Activated T-helper 1 cell treated with anti-CD3 and anti-CD28 coated beads, Interleukin-12 subunit alpha, Interleukin-12 subunit beta, Interleukin-2, Interleukin-4 antibody, amounts not matched to agents 30 ng/mL and 10 ng/mL and 1 ng/mL, durations not matched to agents 14 hours and 24 hours and 36 hours (primary cell): ENCODE results near the gene CGRRF1. TPM values are rescaled to one million over a fixed set of nuclear protein-coding genes. Genes with fewer than 3 reads are reported as not detected.

Source experiments
- DNase-seq: peaks from one replicate; pipeline ENCODE4 v3.0.0; 2021; ENCODE audit warnings: low spot score
- H3K27ac Mint-ChIP-seq: one replicate; pipeline ENCODE4 v1.8.0; 2021; ENCODE audit warnings: mild to moderate bottlenecking, mixed read lengths
- H3K27me3 Mint-ChIP-seq: one replicate; pipeline ENCODE4 v1.8.0; 2022; ENCODE audit warnings: mild to moderate bottlenecking, moderate library complexity, mixed read lengths; ENCODE audit not compliant: insufficient read depth
- H3K36me3 Mint-ChIP-seq: one replicate; pipeline ENCODE4 v1.8.0; 2021; ENCODE audit warnings: low read depth, mixed read lengths
- H3K4me1 Mint-ChIP-seq: one replicate; pipeline ENCODE4 v1.8.0; 2021; ENCODE audit warnings: low read depth, mixed read lengths
- H3K4me3 Mint-ChIP-seq: one replicate; pipeline ENCODE4 v1.8.0; 2021; ENCODE audit warnings: mild to moderate bottlenecking, moderate library complexity, mixed read lengths
- H3K9me3 Mint-ChIP-seq: one replicate; pipeline ENCODE4 v1.8.0; 2021; ENCODE audit warnings: mixed read lengths
- intact Hi-C: fragments of 100-400 bp; cut with micrococcal nuclease; formaldehyde crosslinking; loops from one replicate; pipeline ENCODE4 v1.15.1; 2024
- total RNA-seq: library from RNA; stranded (reverse); gene quantifications from 2 replicates; pipeline ENCODE4 v1.2.3, GENCODE V29; 2022

The CGRRF1 gene
- 8.5 and 13.2 TPM in 2 replicates for total RNA-seq

DNA sequence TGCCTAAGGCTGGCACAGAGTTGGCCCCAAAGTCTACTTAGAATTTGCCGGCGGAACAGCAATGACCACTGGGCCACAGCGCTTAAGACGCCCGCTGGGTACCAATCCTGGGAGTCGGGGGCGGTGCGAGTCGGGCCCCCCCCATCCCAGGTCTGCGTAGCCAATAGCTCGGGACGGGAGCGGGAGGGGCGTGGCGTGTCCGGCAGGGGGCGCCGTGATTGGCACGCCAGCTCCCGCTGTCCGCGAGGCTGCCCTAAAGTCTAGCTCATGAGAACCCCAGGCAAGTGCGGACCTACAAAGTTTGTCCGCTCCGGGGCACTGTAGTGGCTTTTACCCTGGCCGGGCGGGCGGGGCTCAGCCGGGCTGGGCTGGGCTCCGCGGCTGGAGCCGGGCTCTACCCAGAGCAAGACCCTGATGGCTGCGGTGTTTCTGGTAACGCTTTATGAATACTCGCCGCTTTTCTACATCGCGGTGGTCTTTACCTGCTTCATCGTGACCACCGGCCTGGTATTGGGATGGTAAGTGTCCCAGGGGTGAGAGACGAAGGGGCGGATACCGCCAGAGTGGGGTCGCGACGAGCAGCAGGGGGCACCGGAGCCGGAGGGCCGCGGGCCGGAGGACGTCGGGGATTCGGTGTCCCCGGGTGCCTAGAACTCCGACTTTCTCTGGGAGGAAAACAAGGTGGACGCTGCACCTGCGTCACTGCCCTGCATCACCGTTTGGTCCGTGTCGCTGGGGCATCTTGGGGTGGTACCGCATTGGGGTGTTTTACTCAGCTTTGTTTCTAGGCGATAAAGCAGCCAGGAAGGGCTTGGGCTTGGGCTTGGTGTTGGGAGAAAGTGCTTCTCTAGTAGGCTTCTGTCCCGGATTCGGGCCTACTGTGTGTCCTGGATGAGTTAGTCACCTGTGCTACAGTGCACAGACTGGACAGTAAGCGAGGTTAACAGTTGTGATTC lies at the start of gene CGRRF1:
Gene CGRRF1, plus strand, starts transcription at position 361 of the 956 bp plus-strand sequence. Its CDS starts 54 bp downstream, at position 415.
- Mint-ChIP-seq H3K4me1 (peaks cover 40% of the 10 kb centered on the region), H3K27me3 (peaks cover 8% of the 10 kb centered on the region), H3K4me3 (peak within 1 kb of the TSS; percentile 95), H3K9me3 (no peaks in the 10 kb centered on the region), H3K36me3 (peaks cover 3% of the 10 kb centered on the region), H3K27ac (peak within 1 kb of the TSS; percentile 83)
- intact Hi-C loops: loop anchor here (1.0 to 5.0 kb wide), 9 partner anchors 21 to 541 kb away; partner anchors contain the start of genes CNIH1, GCH1, MAPK1IP1L and SOCS4
- peak; percentile 94 for DNase-seq

DNA sequence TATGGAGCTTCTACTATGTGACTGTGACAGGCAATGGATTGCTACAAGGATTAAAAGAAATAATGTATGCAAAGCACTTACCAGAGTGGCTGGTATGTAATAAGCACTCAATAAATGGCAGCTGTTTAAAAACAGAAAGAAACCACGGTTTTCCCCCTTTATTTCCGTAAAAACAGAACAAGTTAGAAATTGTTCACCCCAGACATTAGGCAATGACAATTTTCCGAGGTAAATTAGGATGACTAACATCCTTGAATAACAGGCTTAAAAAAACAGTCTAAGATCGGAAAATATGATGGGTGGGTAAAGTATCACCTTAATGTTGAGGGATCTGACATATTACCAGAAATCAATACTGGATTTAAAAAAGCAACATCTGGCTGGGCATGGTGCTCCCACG lies 47.7 kb upstream of the CGRRF1 start:
- no peaks in the 10 kb centered on the region for H3K27me3 Mint-ChIP-seq
- no peak overlapping the region for H3K27ac Mint-ChIP-seq
- H3K4me1 Mint-ChIP-seq: no peaks in the 10 kb centered on the region
- H3K4me3 Mint-ChIP-seq: no peak overlapping the region
- no peaks in the 10 kb centered on the region for H3K36me3 Mint-ChIP-seq
- intact Hi-C loops: no loop called here
- DNase-seq: no peak
- peaks cover 18% of the 10 kb centered on the region for H3K9me3 Mint-ChIP-seq

- Mint-ChIP-seq H3K9me3 (peaks cover 15% of the 10 kb centered on the region), H3K4me1 (no peaks in the 10 kb centered on the region), H3K36me3 (peaks cover 8% of the 10 kb centered on the region), H3K27ac (no peak overlapping the region), H3K4me3 (no peak overlapping the region), H3K27me3 (peaks cover 2% of the 10 kb centered on the region)
- intact Hi-C loops: no loop called here
- DNase-seq: no peak
Measured at GRCh38 chr14:54465654-54466053, 44.1 kb upstream of the CGRRF1 start.

DNA sequence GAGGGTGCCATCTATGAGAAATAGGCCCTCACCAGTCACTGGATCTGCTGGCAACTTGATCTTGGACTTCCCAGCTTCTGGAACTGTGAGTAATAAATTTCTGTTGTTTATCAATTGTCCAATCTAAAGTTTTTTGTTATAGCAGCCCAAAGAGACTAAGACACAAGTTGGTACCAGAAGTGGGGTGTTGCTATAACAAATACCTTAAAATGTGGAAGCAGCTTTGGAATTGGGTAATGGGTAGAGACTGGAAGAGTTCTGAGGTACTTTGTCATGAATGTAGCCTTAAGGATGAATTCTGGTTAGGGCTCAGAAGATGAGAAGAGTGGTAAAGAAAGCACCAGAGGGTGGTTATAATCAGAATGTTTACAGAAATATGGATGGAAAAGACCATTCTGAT lies 42.4 kb upstream of the CGRRF1 start:
- no peak overlapping the region for H3K27ac Mint-ChIP-seq
- H3K9me3 Mint-ChIP-seq: peaks cover 15% of the 10 kb centered on the region
- intact Hi-C loops: no loop called here
- no peak overlapping the region for H3K4me3 Mint-ChIP-seq
- H3K36me3 Mint-ChIP-seq: peaks cover 8% of the 10 kb centered on the region
- DNase-seq: no peak
- peaks cover 2% of the 10 kb centered on the region for H3K27me3 Mint-ChIP-seq
- H3K4me1 Mint-ChIP-seq: no peaks in the 10 kb centered on the region

GRCh38 chr14:54470701-54471100 lies 39.0 kb upstream of the CGRRF1 start:
- Mint-ChIP-seq H3K9me3 (peaks cover 15% of the 10 kb centered on the region), H3K4me3 (no peak overlapping the region), H3K4me1 (peaks cover 3% of the 10 kb centered on the region), H3K36me3 (peaks cover 14% of the 10 kb centered on the region), H3K27ac (no peak overlapping the region), H3K27me3 (peaks cover 2% of the 10 kb centered on the region)
- DNase-seq: no peak
- intact Hi-C loops: no loop called here

DNA sequence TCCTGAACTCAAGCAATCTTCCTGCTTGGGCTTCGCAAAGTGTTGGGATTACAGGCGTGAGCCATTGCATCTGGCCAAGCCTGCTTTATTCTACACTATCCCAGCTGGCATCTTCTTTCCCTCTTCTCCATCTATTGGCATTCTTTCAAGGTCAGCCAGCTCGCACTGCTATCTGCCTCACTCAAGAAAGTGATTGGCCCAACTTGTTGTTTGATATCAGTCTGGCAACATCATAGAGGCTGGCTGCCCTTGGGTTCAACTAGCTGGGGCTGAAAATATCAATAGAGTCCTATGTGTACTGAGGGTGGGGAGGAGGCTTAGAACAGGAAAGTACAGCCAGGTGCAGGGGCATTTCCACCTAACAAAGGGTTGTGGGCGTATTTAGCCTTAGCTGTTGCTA lies 38.1 kb upstream of the CGRRF1 start:
- Mint-ChIP-seq H3K9me3 (peaks cover 12% of the 10 kb centered on the region), H3K4me1 (peaks cover 11% of the 10 kb centered on the region), H3K36me3 (peaks cover 17% of the 10 kb centered on the region), H3K27ac (peak overlapping the region; percentile 26), H3K4me3 (no peak overlapping the region), H3K27me3 (peaks cover 2% of the 10 kb centered on the region)
- intact Hi-C loops: no loop called here
- DNase-seq: no peak

DNA sequence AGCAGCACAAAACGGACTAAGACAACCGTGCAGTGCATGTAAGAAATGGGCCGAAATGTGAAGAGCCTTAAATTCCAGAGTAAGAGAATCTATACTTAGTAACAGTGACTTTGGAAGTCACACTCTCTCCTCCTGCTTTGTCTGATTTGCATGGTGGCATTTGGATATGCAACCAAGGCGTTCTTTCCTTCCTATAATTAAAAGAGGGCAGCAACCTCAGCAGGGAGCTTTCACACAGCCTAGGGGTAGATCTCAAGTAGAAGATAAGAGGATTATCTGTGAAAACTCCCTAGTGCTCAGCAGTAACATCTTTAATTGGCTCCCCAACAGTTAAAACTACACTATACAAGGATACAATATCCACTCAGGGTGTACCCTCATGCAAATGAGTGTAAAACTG lies 37.4 kb upstream of the CGRRF1 start:
- Mint-ChIP-seq H3K27ac (no peak overlapping the region), H3K4me3 (no peak overlapping the region), H3K36me3 (peaks cover 20% of the 10 kb centered on the region), H3K27me3 (peaks cover 2% of the 10 kb centered on the region), H3K9me3 (peaks cover 6% of the 10 kb centered on the region), H3K4me1 (peaks cover 11% of the 10 kb centered on the region)
- DNase-seq: no peak
- intact Hi-C loops: no loop called here

- Mint-ChIP-seq H3K27me3 (no peaks in the 10 kb centered on the region), H3K9me3 (no peaks in the 10 kb centered on the region), H3K27ac (peak overlapping the region; percentile 55), H3K4me3 (no peak overlapping the region), H3K36me3 (peaks cover 23% of the 10 kb centered on the region), H3K4me1 (peaks cover 11% of the 10 kb centered on the region)
- no peak for DNase-seq
- intact Hi-C loops: no loop called here
Measured at GRCh38 chr14:54474232-54474793, 35.4 kb upstream of the CGRRF1 start.

- Mint-ChIP-seq H3K4me1 (peaks cover 11% of the 10 kb centered on the region), H3K27me3 (no peaks in the 10 kb centered on the region), H3K4me3 (no peak overlapping the region), H3K9me3 (no peaks in the 10 kb centered on the region), H3K27ac (no peak overlapping the region), H3K36me3 (peaks cover 22% of the 10 kb centered on the region)
- no peak for DNase-seq
- intact Hi-C loops: no loop called here
Measured at GRCh38 chr14:54475187-54475899, 34.4 kb upstream of the CGRRF1 start.

DNA sequence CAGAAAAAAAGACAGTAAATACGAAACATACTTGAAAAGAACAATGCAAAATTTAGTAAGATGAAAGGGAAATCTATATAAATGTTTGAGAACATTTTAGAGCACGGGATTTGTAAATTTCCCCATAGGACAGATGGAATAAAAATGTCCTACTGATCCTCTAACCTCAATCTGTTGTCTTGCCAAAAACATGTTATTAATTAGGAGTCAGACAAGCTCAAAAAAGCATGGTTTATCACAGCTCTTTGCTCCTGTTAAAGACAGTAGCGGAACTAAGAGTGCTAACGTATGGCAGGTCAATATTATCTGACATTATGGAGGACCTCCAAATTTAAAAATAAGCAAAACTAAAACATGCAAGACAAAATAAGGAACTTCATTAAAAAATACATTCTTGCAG lies 33.8 kb upstream of the CGRRF1 start:
- no peak for DNase-seq
- Mint-ChIP-seq H3K27ac (no peak overlapping the region), H3K36me3 (peaks cover 21% of the 10 kb centered on the region), H3K27me3 (no peaks in the 10 kb centered on the region), H3K4me1 (peaks cover 11% of the 10 kb centered on the region), H3K4me3 (no peak overlapping the region), H3K9me3 (no peaks in the 10 kb centered on the region)
- intact Hi-C loops: no loop called here

DNA sequence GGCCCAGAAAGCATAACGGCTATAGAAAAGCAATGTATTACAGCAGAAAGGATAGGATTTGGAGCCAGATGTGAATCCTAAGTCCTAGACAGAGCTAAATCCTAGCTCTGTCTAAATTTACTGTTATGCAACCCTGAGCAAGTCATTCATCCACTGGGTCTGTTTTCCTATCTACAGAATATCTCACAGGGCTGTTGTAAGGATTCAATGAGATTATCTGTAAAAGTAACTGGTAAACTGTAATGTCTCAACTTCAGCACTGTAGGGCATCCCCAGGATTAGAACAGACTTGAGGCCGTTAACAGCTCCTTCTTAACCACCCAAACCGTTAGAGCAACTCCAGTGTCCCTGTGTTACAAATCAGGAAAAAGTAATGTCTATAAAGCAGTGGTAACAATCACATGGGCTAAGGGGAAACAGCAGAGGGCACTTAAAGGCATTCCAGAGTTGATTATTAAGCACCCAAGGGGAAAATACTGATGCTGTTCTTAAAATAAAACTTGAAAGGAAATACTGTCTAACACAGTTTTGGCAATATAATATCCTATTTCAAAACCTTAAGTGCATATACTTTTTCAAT lies 31.0 kb upstream of the CGRRF1 start:
- intact Hi-C loops: no loop called here
- H3K36me3 Mint-ChIP-seq: peaks cover 35% of the 10 kb centered on the region
- H3K4me1 Mint-ChIP-seq: peaks cover 20% of the 10 kb centered on the region
- DNase-seq: no peak
- H3K4me3 Mint-ChIP-seq: no peak overlapping the region
- no peaks in the 10 kb centered on the region for H3K27me3 Mint-ChIP-seq
- H3K9me3 Mint-ChIP-seq: no peaks in the 10 kb centered on the region
- H3K27ac Mint-ChIP-seq: no peak overlapping the region

DNA sequence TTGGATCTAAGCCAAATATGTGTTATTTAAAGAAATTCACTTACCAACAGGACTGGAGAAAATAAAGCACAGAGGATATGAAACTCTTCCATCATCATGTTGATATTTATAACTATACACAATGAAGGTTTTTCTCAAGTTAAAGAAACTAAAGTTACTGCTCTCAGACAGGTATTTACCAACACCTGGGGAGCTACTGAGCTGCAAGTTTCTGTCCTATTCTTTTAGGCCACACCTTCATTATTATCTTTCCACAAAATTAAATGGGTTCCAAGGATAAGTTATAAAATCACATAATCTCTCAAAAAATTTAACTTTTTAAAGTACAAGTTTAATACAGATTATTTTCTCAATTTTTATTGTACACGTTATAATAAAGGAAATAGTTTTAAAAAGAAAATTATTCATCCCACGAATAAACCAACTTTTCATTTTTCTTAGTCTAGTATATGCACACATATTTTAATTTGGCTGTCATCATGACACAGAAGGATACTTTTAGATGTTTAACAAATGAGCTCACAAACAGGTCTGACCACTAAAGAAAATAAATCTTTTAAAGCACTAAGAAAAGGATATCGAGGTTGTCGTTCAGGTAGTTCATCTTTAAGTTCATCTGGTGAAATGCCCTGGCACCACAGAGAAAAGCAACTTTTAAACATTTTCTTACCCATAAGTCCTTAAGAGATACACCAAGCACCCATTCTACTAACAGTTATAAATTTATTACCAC lies 28.7 kb upstream of the CGRRF1 start:
- intact Hi-C loops: no loop called here
- Mint-ChIP-seq H3K4me1 (peaks cover 35% of the 10 kb centered on the region), H3K36me3 (peaks cover 30% of the 10 kb centered on the region), H3K27me3 (no peaks in the 10 kb centered on the region), H3K4me3 (no peak overlapping the region), H3K9me3 (no peaks in the 10 kb centered on the region), H3K27ac (no peak overlapping the region)
- no peak for DNase-seq
